Hair follicle dermal papilla cell (primary cell): ENCODE measurements around the gene KAT2B. TPM values are rescaled to one million over a fixed set of nuclear protein-coding genes. Genes with fewer than 3 reads are reported as not detected.

Experiments
- small RNA-seq: library from RNA; depleted of rRNA; stranded (forward); fragments of <200 nt; gene quantifications from one replicate; pipeline ENCODE3, GENCODE V24; 2012
- total RNA-seq: library from RNA; depleted of rRNA; stranded (reverse); fragments of >200 nt; gene quantifications from 2 replicates; pipeline ENCODE4 v1.2.3, GENCODE V29; 2012

The KAT2B gene
- total RNA-seq, result 13.8 and 14.4 TPM in 2 replicates

DNA sequence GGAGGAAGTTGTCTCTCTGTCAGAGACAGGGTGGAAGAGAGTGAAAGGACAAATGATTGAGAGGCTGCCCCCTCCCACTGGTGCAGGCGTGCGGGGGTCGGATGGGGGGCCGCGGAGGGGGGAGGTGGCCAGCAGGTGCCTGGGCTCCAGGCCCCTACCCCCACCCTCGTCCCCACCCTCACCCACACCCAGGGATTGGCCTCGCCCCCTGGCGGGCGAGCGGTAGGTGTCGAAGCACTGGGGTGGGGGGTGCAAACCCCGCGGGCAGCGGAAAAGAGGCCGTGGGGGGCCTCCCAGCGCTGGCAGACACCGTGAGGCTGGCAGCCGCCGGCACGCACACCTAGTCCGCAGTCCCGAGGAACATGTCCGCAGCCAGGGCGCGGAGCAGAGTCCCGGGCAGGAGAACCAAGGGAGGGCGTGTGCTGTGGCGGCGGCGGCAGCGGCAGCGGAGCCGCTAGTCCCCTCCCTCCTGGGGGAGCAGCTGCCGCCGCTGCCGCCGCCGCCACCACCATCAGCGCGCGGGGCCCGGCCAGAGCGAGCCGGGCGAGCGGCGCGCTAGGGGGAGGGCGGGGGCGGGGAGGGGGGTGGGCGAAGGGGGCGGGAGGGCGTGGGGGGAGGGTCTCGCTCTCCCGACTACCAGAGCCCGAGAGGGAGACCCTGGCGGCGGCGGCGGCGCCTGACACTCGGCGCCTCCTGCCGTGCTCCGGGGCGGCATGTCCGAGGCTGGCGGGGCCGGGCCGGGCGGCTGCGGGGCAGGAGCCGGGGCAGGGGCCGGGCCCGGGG is at the start of gene KAT2B:
KAT2B (plus strand) TSS at position 682 of the 783 bp plus-strand sequence; CDS start at position 714, 32 bp downstream.

DNA sequence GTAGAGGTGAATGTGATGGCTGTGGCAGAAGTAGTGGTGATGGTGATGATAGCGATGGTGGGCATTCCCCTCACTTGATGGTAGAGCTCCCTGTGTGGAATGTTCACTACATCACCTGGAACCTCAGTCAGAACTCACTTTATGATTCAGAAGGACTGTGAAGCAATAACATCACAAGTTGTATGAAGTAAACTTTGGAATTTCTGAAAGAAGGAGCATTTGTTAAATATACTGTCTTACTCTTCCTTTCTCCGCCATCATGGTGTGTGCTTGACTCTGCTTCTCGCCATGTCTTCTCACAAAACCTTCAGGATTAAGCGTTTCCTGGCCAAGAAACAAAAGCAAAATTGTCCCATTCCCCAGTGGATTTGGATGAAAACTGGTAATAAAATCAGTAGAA is 28.1 kb upstream of the KAT2B start, which contains the start of gene PP2D1:
PP2D1 (minus strand) TSS at position 101 of the 400 bp plus-strand sequence. CDS start 192 bp downstream, outside the sequence.

GRCh38 chr3:20185679-20186599 is 145.7 kb downstream of the KAT2B start, which contains the start of gene SGO1:
Gene SGO1 (minus strand): TSS chr3:20186206. CDS start chr3:20184027, 2,179 bp downstream.

Small RNA genes within 50 kb of the gene (small RNA-seq; reads per million reads assigned to genes)
- gene MIR3135A, result not detected
- not detected for gene RNU4-85P
- gene RPL39P18, result not detected

Other genes starting within 250 kb of the KAT2B start
- gene EFHB, start 106.2 kb upstream of the KAT2B start, total RNA-seq, result under 0.01 and 0.97 TPM in 2 replicates
- gene RAB5A, start 93.3 kb upstream of the KAT2B start, total RNA-seq, result 55.4 and 81.3 TPM in 2 replicates
- not detected in 2 replicates for gene PP2D1, start 28.2 kb upstream of the KAT2B start, total RNA-seq
- gene SGO1, start 145.8 kb downstream of the KAT2B start, total RNA-seq, result 0.81 and 1.6 TPM in 2 replicates